Measurements from ENCODE around the gene SYVN1. TPM values are rescaled to one million over a fixed set of nuclear protein-coding genes. Genes with fewer than 3 reads are reported as not detected.
A peak's percentile ranks its signal among the peaks of the same experiment; 100 is the strongest.

Gene SYVN1
- total RNA-seq, 4 donors from 2014 or later, result 52.7 to 61.2 (median 56.9) TPM

GRCh38 chr11:65096926-65097325 lies 37.4 kb downstream of the SYVN1 start:
- TF ChIP-seq CTCF (IDR thresholded peaks at IDR 0.05) (no peak), POLR2A (IDR thresholded peaks at IDR 0.05) (no peak), EP300 (IDR thresholded peaks at IDR 0.05) (no peak), POLR2AphosphoS5 (IDR thresholded peaks at IDR 0.05) (no peak)

DNA sequence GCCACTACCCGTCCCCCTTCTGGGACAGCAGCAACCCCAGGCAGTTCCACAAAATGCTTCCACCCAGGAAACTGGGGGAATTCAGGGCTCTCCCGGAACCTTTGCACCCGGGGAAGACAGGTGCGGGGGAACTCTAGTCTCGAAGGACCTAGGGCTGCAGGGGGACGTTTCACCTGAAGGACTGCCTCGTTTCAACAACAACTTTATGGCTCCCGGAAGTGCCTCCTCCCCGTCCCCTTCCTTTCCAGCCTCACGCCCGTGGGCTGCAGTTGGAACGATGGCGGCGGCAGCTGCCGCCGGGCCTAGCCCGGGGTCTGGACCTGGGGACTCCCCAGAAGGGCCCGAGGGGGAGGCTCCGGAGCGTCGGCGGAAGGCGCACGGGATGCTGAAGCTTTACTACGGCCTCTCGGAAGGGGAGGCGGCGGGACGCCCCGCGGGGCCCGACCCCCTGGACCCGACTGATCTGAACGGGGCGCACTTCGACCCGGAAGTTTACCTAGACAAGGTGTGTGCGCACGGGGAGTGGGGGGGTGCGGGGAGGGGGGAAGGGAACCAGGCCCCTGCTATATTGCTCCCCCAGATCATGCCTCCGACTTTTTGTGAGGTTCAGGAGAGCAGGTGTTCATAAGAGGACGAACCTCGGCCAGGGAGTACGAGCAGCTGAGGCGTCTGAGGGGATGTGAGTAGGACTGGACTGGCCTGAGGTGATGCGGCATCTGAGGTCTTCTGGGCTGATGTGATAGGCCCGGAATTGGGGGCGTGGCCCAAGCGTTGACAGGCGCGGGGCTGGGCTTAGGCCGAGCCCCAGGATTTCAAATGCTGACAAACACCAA lies 38.1 kb downstream of the SYVN1 start, which contains the start of gene VPS51:
VPS51 (plus strand) TSS at position 241 of the 833 bp plus-strand sequence; CDS start at position 278, 37 bp downstream.
- peak within 1 kb of the TSS; percentile 95 for H3K4me3 ChIP-seq
- no peaks in the 10 kb centered on the region for H3K27me3 ChIP-seq
- H3K27ac ChIP-seq, result peak within 1 kb of the TSS; percentile 91
- H3K9me3 ChIP-seq, result no peaks in the 10 kb centered on the region
- peaks cover 33% of the 10 kb centered on the region for H3K4me1 ChIP-seq
- TF ChIP-seq EP300 (IDR thresholded peaks at IDR 0.05) (no peak), POLR2A (IDR thresholded peaks at IDR 0.05) (peak; percentile 44 to 45), POLR2AphosphoS5 (IDR thresholded peaks at IDR 0.05) (peak in 2 of 3 donors; percentile 22 to 99), CTCF (IDR thresholded peaks at IDR 0.05) (no peak)
- H3K36me3 ChIP-seq, result no peaks in the 10 kb centered on the region
- 1% methylated on average over 29 of the region's 52 CpGs for WGBS
- peak; percentile 92 for DNase-seq (ENCODE audit: low spot score in 2 of 2)

More at GRCh38 chr11:65096926-65097325, 37.4 kb downstream of the SYVN1 start:
- H3K4me1 ChIP-seq, result peaks cover 38% of the 10 kb centered on the region
- no peak for DNase-seq (ENCODE audit: low spot score in 2 of 2)
- peak overlapping the region; percentile 95 for H3K4me3 ChIP-seq
- H3K36me3 ChIP-seq, result no peaks in the 10 kb centered on the region
- H3K27ac ChIP-seq, result peak overlapping the region; percentile 91
- no peaks in the 10 kb centered on the region for H3K9me3 ChIP-seq
- 68% methylated on average over 2 of the region's 8 CpGs for WGBS
- no peaks in the 10 kb centered on the region for H3K27me3 ChIP-seq

- no peak for DNase-seq (ENCODE audit: low spot score in 2 of 2)
- 77% methylated on average over 22 of the region's 22 CpGs for WGBS
- Histone ChIP-seq H3K36me3 (no peaks in the 10 kb centered on the region), H3K27me3 (no peaks in the 10 kb centered on the region), H3K9me3 (no peaks in the 10 kb centered on the region), H3K27ac (peak overlapping the region; percentile 91), H3K4me1 (peaks cover 28% of the 10 kb centered on the region), H3K4me3 (peak overlapping the region; percentile 95)
- TF ChIP-seq POLR2A (IDR thresholded peaks at IDR 0.05), result no peak
- TF ChIP-seq EP300 (IDR thresholded peaks at IDR 0.05), result no peak
- TF ChIP-seq POLR2AphosphoS5 (IDR thresholded peaks at IDR 0.05), result no peak
- TF ChIP-seq CTCF (IDR thresholded peaks at IDR 0.05), result no peak
Measured at GRCh38 chr11:65095427-65095826, 38.9 kb downstream of the SYVN1 start.

- TF ChIP-seq EP300 (IDR thresholded peaks at IDR 0.05), result no peak
- no peak for TF ChIP-seq POLR2AphosphoS5 (IDR thresholded peaks at IDR 0.05)
- no peak for TF ChIP-seq CTCF (IDR thresholded peaks at IDR 0.05)
- no peak for TF ChIP-seq POLR2A (IDR thresholded peaks at IDR 0.05)
- WGBS, result 89% methylated on average over 4 of the region's 4 CpGs
Measured at GRCh38 chr11:65090628-65091027, 43.7 kb downstream of the SYVN1 start.

GRCh38 chr11:65089621-65090020 lies 44.7 kb downstream of the SYVN1 start:
- WGBS, result 90% methylated on average over 3 of the region's 4 CpGs
- no peaks in the 10 kb centered on the region for H3K9me3 ChIP-seq
- peaks cover 36% of the 10 kb centered on the region for H3K36me3 ChIP-seq
- H3K27ac ChIP-seq, result no peak overlapping the region
- H3K4me1 ChIP-seq, result peaks cover 8% of the 10 kb centered on the region
- DNase-seq (ENCODE audit: low spot score in 2 of 2), result no peak
- no peaks in the 10 kb centered on the region for H3K27me3 ChIP-seq
- TF ChIP-seq POLR2AphosphoS5 (IDR thresholded peaks at IDR 0.05) (no peak), EP300 (IDR thresholded peaks at IDR 0.05) (no peak), POLR2A (IDR thresholded peaks at IDR 0.05) (no peak), CTCF (IDR thresholded peaks at IDR 0.05) (no peak)
- H3K4me3 ChIP-seq, result no peak overlapping the region

More at GRCh38 chr11:65090628-65091027, 43.7 kb downstream of the SYVN1 start:
- H3K4me1 ChIP-seq, result peaks cover 2% of the 10 kb centered on the region
- DNase-seq (ENCODE audit: low spot score in 2 of 2), result no peak
- peaks cover 36% of the 10 kb centered on the region for H3K36me3 ChIP-seq
- no peaks in the 10 kb centered on the region for H3K9me3 ChIP-seq
- H3K4me3 ChIP-seq, result no peak overlapping the region
- H3K27ac ChIP-seq, result no peak overlapping the region
- H3K27me3 ChIP-seq, result no peaks in the 10 kb centered on the region

All from suprapubic skin (tissue), 4 donors.